Gastrocnemius medialis (tissue), 4 donors: ENCODE results near the gene AIG1.

Experiments used
- POLR2A ChIP-seq, 2 donors: fragments of 450-650 bp; IDR thresholded peaks; one replicate each; pipeline ENCODE4 v1.6.1; 2017; ENCODE audit warnings: antibody characterized with exemption in 2 of 2, mild to moderate bottlenecking in 2 of 2, moderate library complexity in 2 of 2
- TF ChIP-seq, protein P1 (sequence below), 5 experiments: fragments of 450-650 bp in 3 of 5; fragments of 200-600 bp in 2 of 5; sonication (generic) in 2 of 5; IDR thresholded peaks in 4 of 5; conservative IDR thresholded peaks in 1 of 5; 1 replicate in 4 of 5; 2 replicates in 1 of 5; pipeline ENCODE4 v1.5.1; 2016 to 2019; ENCODE audit warnings: antibody characterized with exemption in 5 of 5, mild to moderate bottlenecking in 3 of 5, moderate library complexity in 3 of 5

DNA sequence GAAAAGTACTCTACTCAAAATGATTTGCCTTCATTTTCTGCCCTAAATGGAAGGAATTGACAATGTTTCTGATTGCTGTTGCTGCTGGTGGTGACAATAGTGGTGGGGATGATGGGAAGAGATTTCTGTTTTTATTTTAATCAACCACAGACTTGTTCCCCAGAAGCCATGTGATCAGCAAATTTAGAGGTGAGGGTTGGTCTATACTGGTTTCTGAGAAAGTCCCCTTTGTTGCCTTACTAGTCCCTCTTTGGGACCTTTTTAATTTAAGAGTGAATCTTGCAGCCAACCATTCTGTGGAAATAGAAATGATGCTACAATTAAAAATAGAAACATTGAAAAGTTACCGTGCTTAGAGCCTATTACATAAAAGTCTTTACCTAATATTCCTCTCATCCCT, 43.2 kb downstream of the AIG1 start:
- TF ChIP-seq, protein P1, sequence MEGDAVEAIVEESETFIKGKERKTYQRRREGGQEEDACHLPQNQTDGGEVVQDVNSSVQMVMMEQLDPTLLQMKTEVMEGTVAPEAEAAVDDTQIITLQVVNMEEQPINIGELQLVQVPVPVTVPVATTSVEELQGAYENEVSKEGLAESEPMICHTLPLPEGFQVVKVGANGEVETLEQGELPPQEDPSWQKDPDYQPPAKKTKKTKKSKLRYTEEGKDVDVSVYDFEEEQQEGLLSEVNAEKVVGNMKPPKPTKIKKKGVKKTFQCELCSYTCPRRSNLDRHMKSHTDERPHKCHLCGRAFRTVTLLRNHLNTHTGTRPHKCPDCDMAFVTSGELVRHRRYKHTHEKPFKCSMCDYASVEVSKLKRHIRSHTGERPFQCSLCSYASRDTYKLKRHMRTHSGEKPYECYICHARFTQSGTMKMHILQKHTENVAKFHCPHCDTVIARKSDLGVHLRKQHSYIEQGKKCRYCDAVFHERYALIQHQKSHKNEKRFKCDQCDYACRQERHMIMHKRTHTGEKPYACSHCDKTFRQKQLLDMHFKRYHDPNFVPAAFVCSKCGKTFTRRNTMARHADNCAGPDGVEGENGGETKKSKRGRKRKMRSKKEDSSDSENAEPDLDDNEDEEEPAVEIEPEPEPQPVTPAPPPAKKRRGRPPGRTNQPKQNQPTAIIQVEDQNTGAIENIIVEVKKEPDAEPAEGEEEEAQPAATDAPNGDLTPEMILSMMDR (IDR thresholded peaks at IDR 0.05 in 4 of 5, conservative IDR thresholded peaks at IDR 0.05 in 1 of 5) = no peak
- no peak for TF ChIP-seq POLR2A (IDR thresholded peaks at IDR 0.05)
